CD4-positive, CD25-positive, alpha-beta regulatory T cell (primary cell): Measurements from ENCODE around the gene VSTM4. TPM values are rescaled to one million over a fixed set of nuclear protein-coding genes. Genes with fewer than 3 reads are reported as not detected.

ENCODE experiments used
- ATAC-seq, 2 donors: fragments of 150-1000 bp; cut with Tn5 transposase; one replicate each; pipeline ENCODE4 v1.10.0; 2021; ENCODE audit warnings: low read depth in 2 of 2, moderate number of reproducible peaks in 2 of 2, moderate library complexity in 1 of 2
- DNase-seq, 3 donors: peaks; one replicate each; pipeline versions ENCODE4 v3.0.0 to v3.0.0-alpha.2; 2012 to 2022; ENCODE audit warnings: mixed read lengths in 1 of 3
- H3K27ac ChIP-seq: one replicate; pipeline ENCODE4 v1.7.0; 2013; ENCODE audit warnings: mild to moderate bottlenecking, low read length; ENCODE audit not compliant: insufficient read depth, poor library complexity, severe bottlenecking
- H3K27me3 ChIP-seq: one replicate; pipeline ENCODE4 v1.7.0; 2013; ENCODE audit warnings: low read length; ENCODE audit not compliant: control insufficient read depth, insufficient read depth
- H3K36me3 ChIP-seq: one replicate; pipeline ENCODE4 v1.7.0; 2013; ENCODE audit warnings: mild to moderate bottlenecking, low read length, moderate library complexity; ENCODE audit not compliant: control insufficient read depth, insufficient read depth
- H3K4me1 ChIP-seq: 2 replicates; pipeline ENCODE4 v1.7.0; 2013; ENCODE audit warnings: mild to moderate bottlenecking, low read length; ENCODE audit not compliant: insufficient read depth, control insufficient read depth, poor library complexity, severe bottlenecking
- H3K4me3 ChIP-seq: one replicate; pipeline ENCODE4 v1.7.0; 2013; ENCODE audit warnings: low read depth, mild to moderate bottlenecking, low read length, moderate library complexity
- H3K9me3 ChIP-seq, 2 experiments: 1 replicate in 1 of 2; 2 replicates in 1 of 2; pipeline ENCODE4 v1.7.0; 2013; ENCODE audit warnings: low read length in 2 of 2, mild to moderate bottlenecking in 1 of 2, moderate library complexity in 1 of 2; ENCODE audit not compliant: control insufficient read depth in 2 of 2
- H3K27ac Mint-ChIP-seq, 3 donors: one replicate each; pipeline ENCODE4 v1.8.0; 2020 to 2022; ENCODE audit warnings: mild to moderate bottlenecking in 3 of 3, mixed read lengths in 3 of 3, moderate library complexity in 2 of 3
- H3K27me3 Mint-ChIP-seq: one replicate; pipeline ENCODE4 v1.8.0; 2022; ENCODE audit warnings: mild to moderate bottlenecking, mixed read lengths
- H3K36me3 Mint-ChIP-seq: one replicate; pipeline ENCODE4 v1.8.0; 2020; ENCODE audit warnings: mixed read lengths
- H3K4me1 Mint-ChIP-seq, 4 donors: one replicate each; pipeline ENCODE4 v1.8.0; 2020 to 2022; ENCODE audit warnings: mixed read lengths in 4 of 4, mild to moderate bottlenecking in 1 of 4
- H3K4me3 Mint-ChIP-seq, 4 donors: one replicate each; pipeline ENCODE4 v1.8.0; 2020 to 2022; ENCODE audit warnings: mild to moderate bottlenecking in 4 of 4, mixed read lengths in 4 of 4, moderate library complexity in 3 of 4
- H3K9me3 Mint-ChIP-seq, 7 donors: one replicate each; pipeline ENCODE4 v1.8.0; 2020 to 2022; ENCODE audit warnings: mixed read lengths in 7 of 7, mild to moderate bottlenecking in 3 of 7, moderate library complexity in 2 of 7
- polyA plus RNA-seq, 4 donors: library from polyadenylated mRNA; unstranded; fragments of 300-500 nt; fragmentation: Illumina TruSeq; gene quantifications; one replicate each; pipeline ENCODE4 v1.2.3, GENCODE V29; 2021
- total RNA-seq: library from RNA; stranded (reverse); gene quantifications from one replicate; pipeline ENCODE4 v1.2.3, GENCODE V29; 2022

Gene VSTM4
- total and polyA plus RNA-seq, 5 donors from 2014 or later, result 0.05 TPM; not detected in 4

- Mint-ChIP-seq H3K9me3 (peaks cover 0 to 9% (median 5%) of the 10 kb centered on the region in 7 donors), H3K27me3 (peaks cover 6% of the 10 kb centered on the region), H3K27ac (no peak overlapping the region), H3K36me3 (no peaks in the 10 kb centered on the region), H3K4me1 (no peaks in the 10 kb centered on the region), H3K4me3 (no peak overlapping the region)
- no peaks in the 10 kb centered on the region for H3K4me1 ChIP-seq
- no peaks in the 10 kb centered on the region for H3K36me3 ChIP-seq
- H3K27ac ChIP-seq, result no peak overlapping the region
- DNase-seq (no peak), ATAC-seq (no peak)
- H3K9me3 ChIP-seq, result no peaks in the 10 kb centered on the region
- no peaks in the 10 kb centered on the region for H3K27me3 ChIP-seq
- H3K4me3 ChIP-seq, result no peak overlapping the region
Observed at GRCh38 chr10:49152037-49152436, 36.7 kb upstream of the VSTM4 start.

- no peaks in the 10 kb centered on the region for H3K36me3 Mint-ChIP-seq
- Histone ChIP-seq H3K9me3 (no peaks in the 10 kb centered on the region), H3K4me3 (no peak overlapping the region), H3K27ac (no peak overlapping the region), H3K36me3 (no peaks in the 10 kb centered on the region), H3K27me3 (no peaks in the 10 kb centered on the region), H3K4me1 (no peaks in the 10 kb centered on the region)
- no peak overlapping the region for H3K27ac Mint-ChIP-seq
- peaks cover 0 to 9% (median 5%) of the 10 kb centered on the region in 7 donors for H3K9me3 Mint-ChIP-seq
- no peak overlapping the region for H3K4me3 Mint-ChIP-seq
- no peaks in the 10 kb centered on the region for H3K4me1 Mint-ChIP-seq
- ATAC-seq (no peak), DNase-seq (no peak)
- peaks cover 6% of the 10 kb centered on the region for H3K27me3 Mint-ChIP-seq
Observed at GRCh38 chr10:49151481-49151880, 36.2 kb upstream of the VSTM4 start.

- Histone ChIP-seq H3K27ac (no peak overlapping the region), H3K4me1 (no peaks in the 10 kb centered on the region), H3K36me3 (no peaks in the 10 kb centered on the region), H3K4me3 (no peak overlapping the region), H3K9me3 (no peaks in the 10 kb centered on the region), H3K27me3 (no peaks in the 10 kb centered on the region)
- H3K9me3 Mint-ChIP-seq, result peaks cover 0 to 9% (median 5%) of the 10 kb centered on the region in 7 donors
- H3K27ac Mint-ChIP-seq, result no peak overlapping the region
- H3K36me3 Mint-ChIP-seq, result no peaks in the 10 kb centered on the region
- H3K4me1 Mint-ChIP-seq, result no peaks in the 10 kb centered on the region
- ATAC-seq (no peak), DNase-seq (no peak)
- no peak overlapping the region for H3K4me3 Mint-ChIP-seq
- H3K27me3 Mint-ChIP-seq, result peaks cover 6% of the 10 kb centered on the region
Observed at GRCh38 chr10:49151025-49151445, 35.7 kb upstream of the VSTM4 start.

- H3K9me3 ChIP-seq, result no peaks in the 10 kb centered on the region
- Mint-ChIP-seq H3K9me3 (peaks cover 0 to 9% (median 5%) of the 10 kb centered on the region in 7 donors), H3K4me1 (no peaks in the 10 kb centered on the region), H3K36me3 (no peaks in the 10 kb centered on the region), H3K27ac (no peak overlapping the region), H3K4me3 (peak overlapping the region in 1 of 4 donors; percentile 27), H3K27me3 (peaks cover 6% of the 10 kb centered on the region)
- H3K4me3 ChIP-seq, result no peak overlapping the region
- DNase-seq (no peak), ATAC-seq (no peak)
- H3K27me3 ChIP-seq, result no peaks in the 10 kb centered on the region
- H3K36me3 ChIP-seq, result no peaks in the 10 kb centered on the region
- H3K27ac ChIP-seq, result no peak overlapping the region
- no peaks in the 10 kb centered on the region for H3K4me1 ChIP-seq
Observed at GRCh38 chr10:49150426-49150825, 35.1 kb upstream of the VSTM4 start.

GRCh38 chr10:49149881-49150280, 34.6 kb upstream of the VSTM4 start:
- Histone ChIP-seq H3K27me3 (no peaks in the 10 kb centered on the region), H3K4me1 (no peaks in the 10 kb centered on the region), H3K9me3 (no peaks in the 10 kb centered on the region), H3K4me3 (no peak overlapping the region), H3K27ac (no peak overlapping the region), H3K36me3 (no peaks in the 10 kb centered on the region)
- H3K27me3 Mint-ChIP-seq, result peaks cover 6% of the 10 kb centered on the region
- H3K36me3 Mint-ChIP-seq, result no peaks in the 10 kb centered on the region
- no peaks in the 10 kb centered on the region for H3K4me1 Mint-ChIP-seq
- H3K9me3 Mint-ChIP-seq, result peaks cover 0 to 9% (median 5%) of the 10 kb centered on the region in 7 donors
- no peak overlapping the region for H3K4me3 Mint-ChIP-seq
- ATAC-seq (no peak), DNase-seq (no peak)
- H3K27ac Mint-ChIP-seq, result no peak overlapping the region

- no peaks in the 10 kb centered on the region for H3K36me3 ChIP-seq
- no peak for ATAC-seq
- H3K27ac ChIP-seq, result no peak overlapping the region
- no peaks in the 10 kb centered on the region for H3K9me3 ChIP-seq
- DNase-seq, result no peak
- Mint-ChIP-seq H3K36me3 (no peaks in the 10 kb centered on the region), H3K4me1 (peaks cover 0 to 2% (median 0%) of the 10 kb centered on the region in 4 donors), H3K27me3 (peaks cover 4% of the 10 kb centered on the region), H3K4me3 (no peak overlapping the region), H3K27ac (no peak overlapping the region), H3K9me3 (peaks cover 0 to 10% (median 5%) of the 10 kb centered on the region in 7 donors)
- H3K27me3 ChIP-seq, result no peaks in the 10 kb centered on the region
- H3K4me3 ChIP-seq, result no peak overlapping the region
- no peaks in the 10 kb centered on the region for H3K4me1 ChIP-seq
Observed at GRCh38 chr10:49144058-49144720, 28.9 kb upstream of the VSTM4 start.

GRCh38 chr10:49143249-49143648, 27.9 kb upstream of the VSTM4 start:
- no peaks in the 10 kb centered on the region for H3K36me3 ChIP-seq
- ATAC-seq, result no peak
- Mint-ChIP-seq H3K9me3 (peaks cover 0 to 7% (median 3%) of the 10 kb centered on the region in 7 donors), H3K36me3 (no peaks in the 10 kb centered on the region), H3K27me3 (peaks cover 4% of the 10 kb centered on the region), H3K4me3 (no peak overlapping the region), H3K27ac (no peak overlapping the region), H3K4me1 (peaks cover 0 to 2% (median 0%) of the 10 kb centered on the region in 4 donors)
- H3K4me3 ChIP-seq, result no peak overlapping the region
- no peaks in the 10 kb centered on the region for H3K4me1 ChIP-seq
- H3K9me3 ChIP-seq, result no peaks in the 10 kb centered on the region
- H3K27me3 ChIP-seq, result no peaks in the 10 kb centered on the region
- H3K27ac ChIP-seq, result no peak overlapping the region
- no peak for DNase-seq
